DND-41 (cell line): ENCODE data around the gene ACACA.

Experiments
- ATAC-seq: fragments of 200-7000 bp; cut with Tn5 transposase; 3 replicates; pipeline ENCODE4 v1.9.1; 2021; ENCODE audit warnings: low read depth; ENCODE audit not compliant: insufficient read depth
- DNase-seq: peaks from one replicate; pipeline ENCODE4 v3.0.0-alpha.2; 2020
- H2AFZ ChIP-seq: 2 replicates; pipeline ENCODE4 v1.6.0; 2012; ENCODE audit warnings: low read depth, low read length
- H3K27ac ChIP-seq: 2 replicates; pipeline ENCODE4 v1.5.1; 2012; ENCODE audit warnings: low read length, inconsistent platforms
- H3K27me3 ChIP-seq: fragments of 200-600 bp; sonication (generic); 2 replicates; pipeline ENCODE4 v1.6.0; 2012; ENCODE audit warnings: low read length, mild to moderate bottlenecking, inconsistent platforms; ENCODE audit not compliant: insufficient read depth, poor library complexity
- H3K36me3 ChIP-seq: 2 replicates; pipeline ENCODE4 v1.5.1; 2012; ENCODE audit warnings: low read length, inconsistent platforms; ENCODE audit not compliant: insufficient read depth
- H3K4me1 ChIP-seq: 2 replicates; pipeline ENCODE4 v1.5.1; 2012; ENCODE audit warnings: mild to moderate bottlenecking, low read length; ENCODE audit not compliant: insufficient read depth
- H3K4me2 ChIP-seq: 2 replicates; pipeline ENCODE4 v1.6.0; 2012; ENCODE audit warnings: mild to moderate bottlenecking, moderate library complexity, low read length, inconsistent platforms; ENCODE audit not compliant: insufficient read depth
- H3K4me3 ChIP-seq, 2 experiments: fragments of 200-600 bp in 1 of 2; shearing (Covaris generic) in 1 of 2; 2 replicates each; pipeline ENCODE4 v1.5.1; 2012 to 2016; ENCODE audit warnings: inconsistent platforms in 2 of 2, low read length in 2 of 2, mild to moderate bottlenecking in 2 of 2, low read depth in 1 of 2, moderate library complexity in 1 of 2
- H3K79me2 ChIP-seq: 2 replicates; pipeline ENCODE4 v1.6.0; 2012; ENCODE audit warnings: low read length, inconsistent platforms; ENCODE audit not compliant: insufficient read depth
- H3K9ac ChIP-seq: 2 replicates; pipeline ENCODE4 v1.6.0; 2012; ENCODE audit warnings: low read depth, mild to moderate bottlenecking, inconsistent platforms, low read length, moderate library complexity
- H3K9me3 ChIP-seq: 2 replicates; pipeline ENCODE4 v1.5.1; 2012; ENCODE audit warnings: low read length, moderate library complexity, mild to moderate bottlenecking, inconsistent platforms; ENCODE audit not compliant: insufficient read depth, severe bottlenecking
- H4K20me1 ChIP-seq: 2 replicates; pipeline ENCODE4 v1.6.0; 2012; ENCODE audit warnings: low read length; ENCODE audit not compliant: insufficient read depth
- CTCF ChIP-seq: IDR thresholded peaks from 2 replicates; pipeline ENCODE4 v1.5.1; 2012; ENCODE audit warnings: borderline replicate concordance, low read length, moderate library complexity, mild to moderate bottlenecking; ENCODE audit not compliant: poor library complexity, severe bottlenecking; ENCODE audit errors: extremely low read depth
- EZH2 ChIP-seq: IDR thresholded peaks from 3 replicates; pipeline ENCODE4 v1.6.1; 2012; ENCODE audit warnings: borderline replicate concordance, low read depth, mild to moderate bottlenecking, moderate library complexity, low read length, inconsistent platforms; ENCODE audit not compliant: severe bottlenecking

The ACACA gene

GRCh38 chr17:37231887-37232286 is 174.7 kb downstream of the ACACA start:
- H3K27ac ChIP-seq: no peak overlapping the region
- H3K4me2 ChIP-seq: no peak overlapping the region
- no peak overlapping the region for H3K4me3 ChIP-seq
- no peaks in the 10 kb centered on the region for H3K79me2 ChIP-seq
- TF ChIP-seq EZH2: no peak
- TF ChIP-seq CTCF: no peak
- ATAC-seq (no peak), DNase-seq (no peak)
- no peaks in the 10 kb centered on the region for H3K9me3 ChIP-seq
- peaks cover 47% of the 10 kb centered on the region; the same call in 1 of the 2 replicates for H3K36me3 ChIP-seq
- H3K27me3 ChIP-seq: no peaks in the 10 kb centered on the region
- no peaks in the 10 kb centered on the region for H4K20me1 ChIP-seq
- no peak overlapping the region for H3K9ac ChIP-seq
- no peaks in the 10 kb centered on the region for H3K4me1 ChIP-seq
- H2AFZ ChIP-seq: no peak overlapping the region

- Histone ChIP-seq H3K27me3 (no peaks in the 10 kb centered on the region), H3K9me3 (no peaks in the 10 kb centered on the region), H3K27ac (no peak overlapping the region), H3K9ac (no peak overlapping the region), H3K4me3 (no peak overlapping the region), H4K20me1 (no peaks in the 10 kb centered on the region), H3K4me2 (no peak overlapping the region), H3K4me1 (no peaks in the 10 kb centered on the region), H3K36me3 (peaks cover 53% of the 10 kb centered on the region), H2AFZ (no peak overlapping the region), H3K79me2 (no peaks in the 10 kb centered on the region)
- ATAC-seq: no peak
- TF ChIP-seq EZH2: no peak
- no peak for TF ChIP-seq CTCF
- no peak for DNase-seq
Measured at GRCh38 chr17:37230633-37231032, 176.0 kb downstream of the ACACA start.

- DNase-seq (no peak), ATAC-seq (no peak)
- Histone ChIP-seq H3K36me3 (peaks cover 45% of the 10 kb centered on the region), H3K4me1 (no peaks in the 10 kb centered on the region), H3K4me3 (no peak overlapping the region), H3K9me3 (no peaks in the 10 kb centered on the region), H3K9ac (no peak overlapping the region), H3K27me3 (no peaks in the 10 kb centered on the region), H4K20me1 (no peaks in the 10 kb centered on the region), H3K4me2 (no peak overlapping the region), H3K79me2 (no peaks in the 10 kb centered on the region), H3K27ac (no peak overlapping the region), H2AFZ (no peak overlapping the region)
- TF ChIP-seq CTCF (no peak), EZH2 (no peak)
Measured at GRCh38 chr17:37225465-37225864, 181.2 kb downstream of the ACACA start.

- Histone ChIP-seq H3K9ac (no peak overlapping the region), H3K27ac (no peak overlapping the region), H3K79me2 (no peaks in the 10 kb centered on the region), H3K36me3 (peaks cover 62% of the 10 kb centered on the region), H3K4me2 (no peak overlapping the region), H3K4me1 (no peaks in the 10 kb centered on the region), H3K27me3 (no peaks in the 10 kb centered on the region), H3K4me3 (no peak overlapping the region), H3K9me3 (no peaks in the 10 kb centered on the region), H4K20me1 (no peaks in the 10 kb centered on the region), H2AFZ (no peak overlapping the region)
- ATAC-seq (no peak), DNase-seq (no peak)
- TF ChIP-seq CTCF (no peak), EZH2 (no peak)
Measured at GRCh38 chr17:37221865-37222264, 184.8 kb downstream of the ACACA start.
